Measurements from ENCODE around the gene BRMS1.

The BRMS1 gene

GRCh38 chr11:66293777-66294625 is 50.9 kb downstream of the BRMS1 start:
- TF ChIP-seq MAX (IDR thresholded peaks at IDR 0.05; ENCODE audit: low read depth, low read length) (no peak), POLR2A (IDR thresholded peaks at IDR 0.05; ENCODE audit: extremely low read depth, insufficient read length) (no peak), MYC (IDR thresholded peaks at IDR 0.05; ENCODE audit: low read depth, low read length) (no peak), CTCF (IDR thresholded peaks at IDR 0.05; ENCODE audit: low read depth, low read length) (no peak)
- no peak for DNase-seq (ENCODE audit: low read depth)
- H3K4me3 ChIP-seq (ENCODE audit: low read depth, low read length) = no peak overlapping the region

- TF ChIP-seq MAX (IDR thresholded peaks at IDR 0.05; ENCODE audit: low read depth, low read length) = no peak
- DNase-seq (ENCODE audit: low read depth) = no peak
These were observed 51.6 kb downstream of the BRMS1 start for GRCh38 chr11:66293352-66293751.

GRCh38 chr11:66292543-66293332 is 52.2 kb downstream of the BRMS1 start:
- DNase-seq (ENCODE audit: low read depth) = no peak
- TF ChIP-seq POLR2A (IDR thresholded peaks at IDR 0.05; ENCODE audit: extremely low read depth, insufficient read length) (no peak), CTCF (IDR thresholded peaks at IDR 0.05; ENCODE audit: low read depth, low read length) (no peak), MYC (IDR thresholded peaks at IDR 0.05; ENCODE audit: low read depth, low read length) (no peak), MAX (IDR thresholded peaks at IDR 0.05; ENCODE audit: low read depth, low read length) (no peak)
- no peak overlapping the region for H3K4me3 ChIP-seq (ENCODE audit: low read depth, low read length)

More at GRCh38 chr11:66293352-66293751, 51.6 kb downstream of the BRMS1 start:
- H3K4me3 ChIP-seq (ENCODE audit: low read depth, low read length) = no peak overlapping the region

GRCh38 chr11:66291706-66292542 is 53.0 kb downstream of the BRMS1 start, which contains the start of gene TMEM151A:
Gene TMEM151A (plus strand): TSS chr11:66291894. CDS start chr11:66292014, 120 bp downstream.
- no peak for DNase-seq (ENCODE audit: low read depth)
- no peak for TF ChIP-seq CTCF (IDR thresholded peaks at IDR 0.05; ENCODE audit: low read depth, low read length)
- no peak for TF ChIP-seq MAX (IDR thresholded peaks at IDR 0.05; ENCODE audit: low read depth, low read length)
- no peak for TF ChIP-seq POLR2A (IDR thresholded peaks at IDR 0.05; ENCODE audit: extremely low read depth, insufficient read length)
- TF ChIP-seq MYC (IDR thresholded peaks at IDR 0.05; ENCODE audit: low read depth, low read length) = no peak
- no peak within 1 kb of the TSS for H3K4me3 ChIP-seq (ENCODE audit: low read depth, low read length)

GRCh38 chr11:66291303-66291705 is 53.6 kb downstream of the BRMS1 start:
- no peak for DNase-seq (ENCODE audit: low read depth)
- no peak for TF ChIP-seq MYC (IDR thresholded peaks at IDR 0.05; ENCODE audit: low read depth, low read length)
- TF ChIP-seq POLR2A (IDR thresholded peaks at IDR 0.05; ENCODE audit: extremely low read depth, insufficient read length) = no peak
- no peak for TF ChIP-seq MAX (IDR thresholded peaks at IDR 0.05; ENCODE audit: low read depth, low read length)
- no peak for TF ChIP-seq CTCF (IDR thresholded peaks at IDR 0.05; ENCODE audit: low read depth, low read length)
- H3K4me3 ChIP-seq (ENCODE audit: low read depth, low read length) = no peak overlapping the region
